ENCODE data around the gene PIGQ. TPM values are rescaled to one million over a fixed set of nuclear protein-coding genes. Genes with fewer than 3 reads are reported as not detected.

PIGQ gene
- total and polyA plus RNA-seq, 2 of the 4 experiments (the other 2 are of a cell fraction) = 5.9 to 36.8 TPM

- DNase-seq (no peak), ATAC-seq (ENCODE audit: low read depth) (no peak)
- no peak overlapping the region for H3K4me3 ChIP-seq (ENCODE audit: insufficient read depth, low read depth, low read length)
- peaks cover 8% of the 10 kb centered on the region; the same call in 1 of the 2 replicates for H3K36me3 ChIP-seq (ENCODE audit: control insufficient read depth, insufficient read depth, low read length)
- dilution Hi-C loops (cut with HindIII; ENCODE audit: low sequenced_read_pairs, unreplicated experiment) = no loop called here
- no peak overlapping the region for H2AK9ac ChIP-seq (replicated peaks; ENCODE audit: low read depth, low read length, poor library complexity)
- no peak overlapping the region for H3K4me2 ChIP-seq (ENCODE audit: low read depth, low read length)
- no peak overlapping the region for H4K5ac ChIP-seq (ENCODE audit: low read depth, low read length)
- no peak overlapping the region for H2BK120ac ChIP-seq (ENCODE audit: low read depth, low read length)
- intact Hi-C loops (cut with micrococcal nuclease) = no loop called here
- no peak overlapping the region for H3K27ac ChIP-seq (ENCODE audit: insufficient read depth, low read length)
- no peak overlapping the region for H2AFZ ChIP-seq (replicated peaks; ENCODE audit: low read length, poor library complexity)
- no peak overlapping the region for H2BK5ac ChIP-seq (ENCODE audit: low read depth, low read length, poor library complexity, severe bottlenecking)
- H3K14ac ChIP-seq (replicated peaks; ENCODE audit: low read depth, low read length) = no peak overlapping the region
- H2BK15ac ChIP-seq (ENCODE audit: low read depth, low read length) = no peak overlapping the region
- no peaks in the 10 kb centered on the region for H4K20me1 ChIP-seq (ENCODE audit: insufficient read depth, low read length)
- H4K8ac ChIP-seq (ENCODE audit: low read depth in 2 of 2, low read length in 2 of 2) = no peak overlapping the region
- no peaks in the 10 kb centered on the region for H3K9me3 ChIP-seq (ENCODE audit: control insufficient read depth, insufficient read depth, low read length)
- no peak overlapping the region for H2AK5ac ChIP-seq (ENCODE audit: low read depth, low read length)
- BruUV-seq (replicated peaks) = no TSS peak
- H3K27me3 ChIP-seq (ENCODE audit: control insufficient read depth, insufficient read depth, low read length) = no peaks in the 10 kb centered on the region
- no peak overlapping the region for H4K91ac ChIP-seq (ENCODE audit: insufficient read depth, low read depth, low read length)
- no peak for TF ChIP-seq CTCF (conservative IDR thresholded peaks at IDR 0.05; ENCODE audit: low read depth, low read length)
- no peak for TF ChIP-seq CEBPB (IDR thresholded peaks at IDR 0.05; ENCODE audit: low read depth, low read length)
- no peak for TF ChIP-seq POLR2A (IDR thresholded peaks at IDR 0.05; ENCODE audit: low read depth, low read length)
- TF ChIP-seq USF2 (IDR thresholded peaks at IDR 0.05; ENCODE audit: low read depth, low read length) = no peak
- no peak for TF ChIP-seq NFE2L2 (IDR thresholded peaks at IDR 0.05; ENCODE audit: low read depth, low read length)
- no peak for TF ChIP-seq BHLHE40 (IDR thresholded peaks at IDR 0.05; ENCODE audit: low read depth, low read length)
- TF ChIP-seq ELK1 (IDR thresholded peaks at IDR 0.05; ENCODE audit: borderline replicate concordance, low read depth, low read length) = no peak
- TF ChIP-seq CHD1 (IDR thresholded peaks at IDR 0.05; ENCODE audit: low read depth, low read length) = no peak
- no peak for TF ChIP-seq FOS (IDR thresholded peaks at IDR 0.05; ENCODE audit: low read depth, low read length)
- no peak for TF ChIP-seq RCOR1 (IDR thresholded peaks at IDR 0.05; ENCODE audit: insufficient replicate concordance, low read length)
- TF ChIP-seq MXI1 (IDR thresholded peaks at IDR 0.05; ENCODE audit: borderline replicate concordance, low read depth, low read length) = no peak
- no peak for TF ChIP-seq MAFK (IDR thresholded peaks at IDR 0.05; ENCODE audit: low read depth, low read length)
- no peak for TF ChIP-seq SMC3 (IDR thresholded peaks at IDR 0.05; ENCODE audit: low read depth, low read length)
- H3K18ac ChIP-seq (ENCODE audit: low read depth, low read length) = no peak overlapping the region
- no peak overlapping the region for H3K56ac ChIP-seq (ENCODE audit: extremely low read depth, insufficient read depth, low read length)
- H2BK20ac ChIP-seq (ENCODE audit: low read depth, low read length) = no peak overlapping the region
- no peak overlapping the region for H3K23ac ChIP-seq (ENCODE audit: low read depth, low read length)
- no peaks in the 10 kb centered on the region for H3K4me1 ChIP-seq (ENCODE audit: control insufficient read depth, insufficient read depth, low read length)
- WGBS, 2 experiments (ENCODE audit: extremely low coverage in 2 of 2, insufficient read length in 1 of 2) = 83% methylated on average over 7 of the region's 27 CpGs; no CpG with 5 or more reads in 1 of the 2 experiments
- H3K79me1 ChIP-seq (ENCODE audit: low read depth in 1 of 2, low read length in 2 of 2) = peaks cover 0 to 3% of the 10 kb centered on the region in 2 experiments; a peak in 1 of 4 replicates
- POLR2A ChIA-PET (ENCODE audit: unreplicated experiment) = no interaction called here
- in situ Hi-C loops (cut with MboI; ENCODE audit: low sequenced_read_pairs) = no loop called here
- no peak overlapping the region for H3K4ac ChIP-seq (ENCODE audit: low read depth, low read length)
- no peak overlapping the region for H3K9ac ChIP-seq (ENCODE audit: low read depth, low read length)
- no peaks in the 10 kb centered on the region for H3K9me1 ChIP-seq (ENCODE audit: insufficient read depth, low read length)
- CTCF ChIA-PET = no interaction called here
Observed at GRCh38 chr16:580141-580945, 10.6 kb downstream of the PIGQ start.

All from IMR-90 (cell line).